Omental fat pad (tissue), 4 donors: Measurements from ENCODE around the gene COX19. TPM values are rescaled to one million over a fixed set of nuclear protein-coding genes. Genes with fewer than 3 reads are reported as not detected.

ENCODE experiments used
- ATAC-seq: fragments of 150-250 bp; one replicate; pipeline ENCODE4 v1.9.1; 2016; ENCODE audit warnings: mild to moderate bottlenecking, moderate library complexity; ENCODE audit not compliant: low FRiP score
- DNase-seq: peaks from one replicate; pipeline ENCODE4 v3.0.0-alpha.2; 2019; ENCODE audit warnings: low spot score
- CTCF ChIP-seq, 3 donors: fragments of 450-650 bp; IDR thresholded peaks; one replicate each; pipeline ENCODE4 v1.5.1; 2016 to 2017; ENCODE audit warnings: antibody characterized with exemption in 3 of 3, mild to moderate bottlenecking in 3 of 3, moderate library complexity in 2 of 3
- total RNA-seq, 4 donors: library from RNA; depleted of rRNA; stranded (reverse); fragments of >200 nt; gene quantifications; one replicate each; pipeline ENCODE4 v1.1.0, GENCODE V29; 2016

Gene COX19
- total RNA-seq, 4 donors from 2014 or later, result 8.1 to 16.9 (median 10.0) TPM

- no peak for ATAC-seq
- DNase-seq, result no peak
- no peak for TF ChIP-seq CTCF (IDR thresholded peaks at IDR 0.05)
Observed at GRCh38 chr7:988963-989529, 13.7 kb upstream of the COX19 start.

GRCh38 chr7:988426-988911, 13.1 kb upstream of the COX19 start:
- ATAC-seq, result peak; percentile 20
- no peak for DNase-seq
- no peak for TF ChIP-seq CTCF (IDR thresholded peaks at IDR 0.05)

- ATAC-seq, result no peak
- no peak for TF ChIP-seq CTCF (IDR thresholded peaks at IDR 0.05)
- no peak for DNase-seq
Observed at GRCh38 chr7:987909-988308, 12.6 kb upstream of the COX19 start.

GRCh38 chr7:986766-987751, 11.7 kb upstream of the COX19 start:
- ATAC-seq (no peak), DNase-seq (no peak)
- TF ChIP-seq CTCF (IDR thresholded peaks at IDR 0.05), result no peak

GRCh38 chr7:985915-986741, 10.8 kb upstream of the COX19 start:
- ATAC-seq, result no peak
- DNase-seq, result no peak
- no peak for TF ChIP-seq CTCF (IDR thresholded peaks at IDR 0.05)

- no peak for DNase-seq
- no peak for TF ChIP-seq CTCF (IDR thresholded peaks at IDR 0.05)
- no peak for ATAC-seq
Observed at GRCh38 chr7:985127-985416, 9.7 kb upstream of the COX19 start.
